ENCODE results near the gene ZNF146. TPM values are rescaled to one million over a fixed set of nuclear protein-coding genes. Genes with fewer than 3 reads are reported as not detected.
"Not testable (repeated sequence)": the region's sequence is repeated elsewhere in the genome, so short reads cannot be mapped to it uniquely, and the experiment has no call there.

The ZNF146 gene
- total RNA-seq: 66.3 and 70.0 TPM in 2 replicates
- long read RNA-seq, transcript ZNF146-202 (3 exons, 3,780 nt): minor isoform, 180 of 647 reads
- long read RNA-seq, transcript ZNF146-205 (3 exons, 533 nt): minor isoform, 86 of 647 reads
- long read RNA-seq, transcript ZNF146-201 (4 exons, 3,326 nt): major isoform, 208 of 647 reads
- long read RNA-seq, transcript ZNF146-204 (2 exons, 571 nt): minor isoform, 6 of 647 reads
- long read RNA-seq, partial matches to known transcripts: 42 of 647 reads
- long read RNA-seq, other reads (novel, unspliced or antisense): 125 of 647 reads

GRCh38 chr19:36214386-36215275 lies at the start of gene ZNF146, which contains the start of gene ZNF565:
Gene ZNF146, plus strand, starts transcription at chr19:36215106. Its CDS starts 21,335 bp downstream, at chr19:36236441.
Gene ZNF565, minus strand, starts transcription at chr19:36214665. Its CDS starts 12,680 bp downstream, at chr19:36201985.
- no peak for TF ChIP-seq CTCF (IDR thresholded peaks at IDR 0.05)
- H3K27me3 Mint-ChIP-seq (ENCODE audit: unreplicated experiment): no peaks in the 10 kb centered on the region
- H3K4me1 Mint-ChIP-seq (ENCODE audit: unreplicated experiment): peaks cover 20% of the 10 kb centered on the region
- H3K9me3 Mint-ChIP-seq (ENCODE audit: unreplicated experiment): no peaks in the 10 kb centered on the region
- H3K27ac Mint-ChIP-seq (ENCODE audit: unreplicated experiment): no peak within 1 kb of the TSS
- DNase-seq (ENCODE audit: extremely low spot score, unreplicated experiment): peak; percentile 99
- peaks cover 10% of the 10 kb centered on the region for H3K36me3 Mint-ChIP-seq (ENCODE audit: unreplicated experiment)
- no peak within 1 kb of the TSS for H3K4me3 Mint-ChIP-seq (ENCODE audit: unreplicated experiment)

GRCh38 chr19:36169084-36169760 lies 45.7 kb upstream of the ZNF146 start:
- Mint-ChIP-seq H3K27me3 (ENCODE audit: unreplicated experiment) (no peaks in the 10 kb centered on the region), H3K36me3 (ENCODE audit: unreplicated experiment) (no peaks in the 10 kb centered on the region), H3K4me3 (ENCODE audit: unreplicated experiment) (no peak overlapping the region), H3K9me3 (ENCODE audit: unreplicated experiment) (no peaks in the 10 kb centered on the region), H3K27ac (ENCODE audit: unreplicated experiment) (no peak overlapping the region), H3K4me1 (ENCODE audit: unreplicated experiment) (peaks cover 3% of the 10 kb centered on the region)
- DNase-seq (ENCODE audit: extremely low spot score, unreplicated experiment): no peak
- TF ChIP-seq CTCF (IDR thresholded peaks at IDR 0.05): no peak

GRCh38 chr19:36172852-36173251 lies 42.1 kb upstream of the ZNF146 start:
- DNase-seq (ENCODE audit: extremely low spot score, unreplicated experiment): no peak
- H3K4me1 Mint-ChIP-seq (ENCODE audit: unreplicated experiment): peaks cover 3% of the 10 kb centered on the region
- H3K36me3 Mint-ChIP-seq (ENCODE audit: unreplicated experiment): no peaks in the 10 kb centered on the region
- TF ChIP-seq CTCF (IDR thresholded peaks at IDR 0.05): no peak
- no peaks in the 10 kb centered on the region for H3K9me3 Mint-ChIP-seq (ENCODE audit: unreplicated experiment)
- H3K27me3 Mint-ChIP-seq (ENCODE audit: unreplicated experiment): no peaks in the 10 kb centered on the region
- H3K4me3 Mint-ChIP-seq (ENCODE audit: unreplicated experiment): no peak overlapping the region
- no peak overlapping the region for H3K27ac Mint-ChIP-seq (ENCODE audit: unreplicated experiment)

- DNase-seq (ENCODE audit: extremely low spot score, unreplicated experiment); H3K36me3 Mint-ChIP-seq (ENCODE audit: unreplicated experiment); H3K4me1 Mint-ChIP-seq (ENCODE audit: unreplicated experiment); H3K4me3 Mint-ChIP-seq (ENCODE audit: unreplicated experiment); H3K27me3 Mint-ChIP-seq (ENCODE audit: unreplicated experiment); H3K27ac Mint-ChIP-seq (ENCODE audit: unreplicated experiment); H3K9me3 Mint-ChIP-seq (ENCODE audit: unreplicated experiment): not testable (repeated sequence)
Measured at GRCh38 chr19:36173846-36174245, 41.1 kb upstream of the ZNF146 start.

GRCh38 chr19:36179077-36179476 lies 35.8 kb upstream of the ZNF146 start:
- not testable (repeated sequence) for H3K4me1 Mint-ChIP-seq (ENCODE audit: unreplicated experiment); H3K27ac Mint-ChIP-seq (ENCODE audit: unreplicated experiment); H3K36me3 Mint-ChIP-seq (ENCODE audit: unreplicated experiment); DNase-seq (ENCODE audit: extremely low spot score, unreplicated experiment); H3K9me3 Mint-ChIP-seq (ENCODE audit: unreplicated experiment); H3K27me3 Mint-ChIP-seq (ENCODE audit: unreplicated experiment); H3K4me3 Mint-ChIP-seq (ENCODE audit: unreplicated experiment)

All from osteocyte (in vitro differentiated cells).